NCI-H1436 treated with DMSO at 0.1 percent for 48 hours (cell line): Measurements from ENCODE around the gene MAB21L3.

Experiments used
- DNase-seq: peaks from one replicate; lab custom pipeline; 2025; lab: John Stamatoyannopoulos, UW

Gene MAB21L3

DNA sequence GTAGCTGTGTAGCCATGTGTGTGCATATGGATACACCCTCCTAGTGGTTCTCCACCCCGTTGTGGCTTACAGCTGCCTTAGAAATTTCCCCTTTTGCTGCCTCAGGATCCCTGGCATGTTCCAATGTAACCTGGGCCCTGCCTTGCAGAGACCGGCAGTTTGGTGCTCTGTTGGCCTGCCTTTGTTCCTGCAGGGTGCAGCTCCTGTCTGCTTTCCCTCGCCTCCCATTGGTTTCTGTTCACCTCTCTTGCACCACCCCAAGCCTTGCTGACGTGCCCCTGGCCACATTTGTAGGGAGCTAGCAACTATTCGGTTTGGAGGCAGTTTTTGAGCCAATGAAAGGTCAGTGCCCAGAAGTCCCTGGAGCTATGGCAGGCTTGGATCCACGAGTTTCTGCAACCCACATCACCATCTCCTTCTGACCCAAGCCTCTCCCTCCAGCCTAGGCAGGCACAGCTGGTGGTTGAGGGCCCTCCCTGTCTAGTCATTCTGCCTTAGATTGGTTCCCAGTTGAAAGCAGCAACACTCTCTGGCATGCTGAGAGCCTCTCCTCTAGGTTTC is 54.9 kb downstream of the MAB21L3 start:
- no peak for DNase-seq

DNA sequence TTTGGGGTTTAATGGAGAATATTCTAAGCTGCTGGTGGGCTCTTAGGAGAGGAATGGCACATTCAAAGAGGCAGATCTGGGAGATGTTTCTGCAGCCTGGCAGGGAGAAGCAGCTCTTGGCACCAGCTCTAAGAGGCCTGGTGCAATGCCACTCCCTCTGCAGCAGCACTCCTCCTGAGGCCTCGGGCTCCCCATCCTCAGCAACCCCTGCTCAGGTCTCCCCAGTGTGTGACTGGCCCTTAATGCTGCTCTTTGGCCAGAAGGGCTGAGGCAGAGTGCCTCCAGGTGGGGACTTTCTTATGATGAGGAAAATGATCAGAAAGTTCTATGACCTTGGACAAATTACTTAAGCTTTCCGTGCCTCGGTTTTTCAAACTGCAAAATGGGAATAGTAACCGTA is 55.5 kb downstream of the MAB21L3 start:
- no peak for DNase-seq

DNA sequence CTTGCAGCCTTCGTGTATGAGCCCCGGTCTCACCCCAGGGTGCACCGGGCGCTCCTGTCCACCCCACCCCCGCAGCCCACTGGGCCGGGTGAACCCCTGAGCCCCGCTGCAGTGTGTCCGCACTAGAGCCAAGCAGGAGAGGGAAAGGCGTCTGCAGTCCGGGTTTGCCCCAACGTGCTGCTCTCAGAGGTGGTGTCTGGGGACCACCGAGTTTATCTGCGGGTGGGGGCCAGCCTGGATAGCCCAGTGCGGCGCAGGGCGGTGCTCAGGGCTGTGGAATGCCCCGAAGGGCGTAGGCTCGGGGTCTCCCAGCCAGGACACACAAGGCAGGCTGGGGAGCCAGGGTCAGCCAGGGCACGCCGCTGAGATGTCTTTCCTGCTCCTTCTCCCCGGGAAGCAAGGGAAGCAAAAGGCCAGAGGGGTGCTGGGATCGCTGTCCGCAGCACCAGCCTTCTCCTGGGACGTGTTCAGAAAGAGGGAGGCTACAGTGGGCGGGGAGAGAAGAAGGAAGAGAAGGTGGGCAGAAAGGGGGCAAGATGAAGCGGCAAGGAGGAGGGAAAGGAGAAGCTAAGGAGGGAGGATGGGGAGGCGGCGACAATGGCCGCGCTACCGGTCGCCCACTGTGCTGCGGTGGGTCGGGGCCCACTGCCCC is 56.6 kb downstream of the MAB21L3 start:
- no peak for DNase-seq

DNA sequence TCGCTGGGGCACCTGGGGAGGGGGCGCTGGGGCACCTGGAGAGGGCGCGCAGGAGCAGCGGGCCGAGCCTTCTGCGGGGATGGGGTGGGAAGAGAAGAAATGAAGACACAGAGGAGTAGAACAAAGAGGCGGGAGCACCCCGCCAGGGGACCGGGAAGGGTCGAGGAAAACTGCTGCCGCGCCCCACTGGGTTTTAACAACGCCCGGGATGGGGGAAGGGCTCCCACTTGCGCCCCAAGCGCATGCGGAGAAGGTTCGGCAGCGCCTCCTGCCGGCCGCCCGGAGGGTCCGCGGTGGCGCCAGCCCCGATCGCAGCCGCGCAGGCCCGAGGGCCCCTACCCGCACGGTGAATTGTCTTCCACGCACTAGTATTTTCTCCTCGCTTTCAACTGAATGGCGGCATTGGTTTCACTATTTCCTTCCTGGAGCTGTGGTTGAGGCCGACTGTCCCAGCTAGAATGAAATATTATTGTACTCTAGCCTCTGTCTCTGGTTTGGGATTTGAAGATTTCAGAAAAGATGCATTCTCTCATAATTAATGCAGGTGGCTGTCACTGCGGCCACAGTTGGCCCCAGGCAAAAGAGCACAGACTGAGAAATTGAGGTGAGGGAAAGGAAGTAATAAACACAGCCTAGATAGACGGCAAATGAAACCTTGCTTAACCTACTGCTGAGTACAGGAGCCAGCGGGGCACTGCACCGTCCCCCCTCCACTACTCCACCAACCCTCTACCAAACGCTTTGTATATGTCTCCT is 57.3 kb downstream of the MAB21L3 start:
- no peak for DNase-seq

DNA sequence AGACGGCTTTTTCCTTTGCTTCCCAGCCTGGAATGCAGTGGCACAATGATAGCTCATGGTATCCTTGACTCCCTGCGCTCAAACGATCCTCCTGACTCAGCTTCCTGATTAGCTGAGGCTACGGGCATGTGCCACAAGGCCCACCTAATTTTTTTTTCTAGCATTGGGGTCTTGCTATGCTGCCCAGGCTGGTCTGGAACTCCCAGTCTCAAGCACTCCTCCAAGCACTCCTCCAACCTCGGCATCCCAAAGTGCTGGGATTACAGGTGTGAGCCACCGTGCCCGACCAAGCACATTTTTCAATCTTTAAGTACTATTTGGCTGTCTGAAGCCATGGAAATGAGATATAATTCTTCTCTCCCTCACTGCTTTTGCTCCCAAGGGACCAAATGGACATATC is 58.7 kb downstream of the MAB21L3 start:
- DNase-seq: no peak

DNA sequence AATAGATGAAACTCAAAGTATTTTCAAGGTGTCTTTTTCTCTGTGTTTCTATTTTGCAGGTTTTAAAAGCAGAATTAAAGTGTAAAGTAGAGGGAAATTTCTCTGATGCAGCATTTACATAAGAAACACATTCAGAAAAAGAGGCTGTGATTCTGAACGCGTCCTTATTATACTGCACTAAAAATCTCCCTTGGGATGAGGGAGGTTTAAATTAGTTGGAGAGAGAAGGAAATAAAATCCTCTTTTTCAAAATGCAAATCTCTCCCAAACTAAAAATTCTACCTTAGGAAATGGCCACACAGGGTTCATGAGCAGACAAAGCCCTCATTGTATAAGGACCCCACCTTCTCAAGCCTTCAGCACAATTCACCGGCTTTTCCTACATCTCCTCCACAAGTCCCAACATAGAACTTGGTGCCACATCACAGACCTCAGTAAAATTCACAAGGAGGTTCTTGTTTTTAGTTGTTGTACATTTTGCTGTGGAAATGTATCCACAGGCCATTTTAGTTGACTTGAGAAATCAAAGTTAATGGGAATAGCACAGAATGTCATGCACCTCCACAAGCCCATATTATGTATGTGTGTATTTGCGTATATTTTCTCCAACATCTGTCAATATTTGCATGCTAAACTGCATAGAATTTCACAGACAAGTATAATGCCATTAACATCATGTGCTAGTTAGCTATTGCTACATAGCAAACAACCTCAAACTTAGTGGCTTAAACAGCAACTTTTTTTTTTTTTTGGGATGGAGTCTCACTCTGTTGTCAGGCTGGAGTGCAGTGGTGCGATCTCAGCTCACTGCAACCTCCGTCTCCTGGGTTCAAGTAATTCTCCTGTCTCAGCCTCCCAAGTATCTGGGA is 59.8 kb downstream of the MAB21L3 start:
- DNase-seq: no peak

DNA sequence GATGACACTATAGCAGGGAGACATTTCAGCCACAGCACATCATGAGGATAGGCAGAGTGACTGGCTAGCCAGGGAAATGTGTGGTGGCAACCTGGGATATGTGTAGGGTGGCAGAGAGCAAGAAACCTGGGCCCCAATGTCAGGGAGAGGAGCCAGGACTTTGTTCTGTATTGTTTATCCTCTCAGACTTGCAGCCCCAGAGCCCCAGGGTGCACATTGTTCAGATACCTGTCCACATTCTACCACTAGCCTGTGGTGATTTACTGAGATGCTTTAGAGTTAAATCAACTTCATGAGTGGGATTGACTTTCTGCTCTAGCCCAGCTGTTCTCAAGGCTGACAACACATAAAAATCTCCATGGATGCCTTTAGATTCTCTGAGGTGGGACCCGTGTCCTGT is 61.5 kb downstream of the MAB21L3 start:
- no peak for DNase-seq

DNA sequence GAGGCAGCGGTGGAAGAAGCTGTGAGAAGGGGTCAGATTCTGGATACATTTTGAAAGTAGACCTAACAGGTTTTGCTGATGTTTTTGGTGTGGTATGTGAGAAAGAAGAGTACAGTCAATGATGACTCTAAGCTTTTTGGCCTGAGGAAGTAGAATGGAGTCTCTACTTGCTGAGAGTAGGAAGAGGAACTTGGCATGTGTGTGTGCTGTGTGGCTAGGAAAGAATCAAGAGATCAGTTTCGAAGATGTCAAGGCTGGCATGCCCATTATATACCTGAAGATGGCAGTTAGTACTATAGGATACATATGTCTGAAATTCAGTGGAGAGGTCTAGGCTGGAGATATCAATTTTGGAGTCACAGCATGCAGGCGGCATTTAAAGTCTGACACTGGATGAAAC is 64.4 kb downstream of the MAB21L3 start:
- DNase-seq: no peak

DNA sequence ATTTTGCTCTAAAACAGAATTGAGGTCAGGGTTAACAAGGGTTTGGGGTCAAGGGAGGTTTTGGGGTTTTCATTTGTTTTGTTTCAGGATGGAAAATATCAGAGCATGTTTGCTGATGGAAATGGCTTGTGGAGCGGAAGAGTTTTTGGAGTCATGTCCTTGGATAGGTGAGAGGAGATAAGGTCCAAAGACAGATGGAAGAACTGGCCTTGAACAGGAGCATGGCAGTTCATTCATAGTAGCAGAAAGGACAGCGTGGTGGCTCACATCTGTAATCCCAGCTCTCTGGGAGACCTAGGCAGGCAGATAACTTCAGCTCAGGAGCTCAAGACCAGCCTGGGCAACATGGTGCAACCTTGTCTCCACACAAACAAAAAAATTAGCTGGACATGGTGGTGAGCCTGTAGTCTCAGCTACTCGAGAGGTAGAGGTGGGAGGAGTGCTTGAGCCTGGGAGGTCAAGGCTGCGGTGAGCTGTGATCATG is 65.1 kb downstream of the MAB21L3 start:
- no peak for DNase-seq

DNA sequence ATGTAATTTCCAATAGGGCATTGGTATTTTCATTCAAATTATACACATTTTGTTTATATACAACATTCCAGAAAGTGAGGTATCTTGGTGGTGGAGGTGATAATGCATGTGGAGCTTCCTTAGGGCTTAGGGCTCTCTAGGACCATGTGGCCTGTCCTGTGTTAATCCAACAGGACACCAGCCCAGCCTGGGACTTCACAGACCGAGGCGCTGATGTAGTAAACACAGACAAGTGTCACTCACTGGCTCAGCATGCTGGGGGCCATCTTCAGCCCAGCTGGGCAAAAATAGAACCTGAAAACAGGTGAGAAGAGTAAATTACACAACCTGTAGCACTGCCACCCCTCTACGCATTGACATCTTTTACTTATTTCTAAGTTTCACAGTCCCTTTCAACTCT is 66.7 kb downstream of the MAB21L3 start:
- no peak for DNase-seq

DNA sequence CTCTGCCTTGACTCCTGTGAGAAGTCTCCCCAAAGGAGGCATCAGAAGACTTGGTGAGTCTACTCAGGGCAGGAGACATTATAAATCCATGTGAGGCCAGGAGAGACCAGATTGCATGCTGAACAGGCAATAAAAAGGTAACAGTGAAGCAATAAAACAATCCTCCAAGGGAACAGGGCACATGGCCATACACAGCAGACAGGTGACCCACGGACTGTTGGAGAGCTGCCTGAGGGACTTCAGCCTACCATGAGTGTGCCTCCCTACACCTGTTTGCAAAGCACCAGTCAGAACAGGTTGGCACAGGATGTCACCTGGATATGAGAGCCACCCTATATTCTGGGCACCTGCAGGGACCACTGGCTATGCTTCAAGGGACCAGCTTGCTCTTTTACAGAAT is 67.6 kb downstream of the MAB21L3 start:
- no peak for DNase-seq

DNA sequence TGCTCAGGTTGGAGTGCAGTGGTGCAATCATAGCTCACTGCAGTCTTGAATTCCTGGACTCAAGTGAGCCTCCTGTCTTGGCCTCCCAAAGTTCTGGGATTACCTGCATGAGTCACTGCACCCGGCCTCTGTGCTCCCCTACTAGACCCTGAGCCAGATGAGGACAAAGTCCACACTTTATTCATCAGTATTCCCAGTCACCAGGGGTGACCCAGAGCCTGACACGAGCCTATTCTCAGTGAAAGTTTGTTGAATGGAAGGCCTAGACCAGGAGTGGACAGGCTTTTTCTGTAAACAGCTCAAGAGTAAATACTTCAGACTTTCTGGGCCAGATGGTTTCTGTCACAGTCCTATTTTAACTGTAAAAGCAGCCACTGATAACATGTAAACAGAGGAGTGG is 68.2 kb downstream of the MAB21L3 start:
- no peak for DNase-seq

DNA sequence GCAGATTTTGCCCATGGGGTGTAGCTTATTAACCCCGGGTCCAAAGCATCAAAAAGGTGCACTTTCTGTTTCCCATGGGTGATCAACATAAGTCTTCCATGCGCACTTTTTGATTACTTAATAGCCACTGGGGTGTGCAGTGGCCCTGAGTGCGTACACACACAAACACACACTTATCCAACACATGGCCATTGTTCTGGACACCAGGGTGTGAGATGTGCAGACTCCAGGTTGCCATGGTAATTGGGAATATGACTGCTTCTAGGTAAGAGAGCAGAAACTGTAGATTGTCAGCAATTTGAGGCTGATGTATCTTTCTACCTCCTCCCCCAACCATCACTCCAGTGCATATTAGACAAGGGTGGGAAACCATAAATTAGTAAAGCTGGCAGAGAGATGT is 68.8 kb downstream of the MAB21L3 start:
- no peak for DNase-seq

DNA sequence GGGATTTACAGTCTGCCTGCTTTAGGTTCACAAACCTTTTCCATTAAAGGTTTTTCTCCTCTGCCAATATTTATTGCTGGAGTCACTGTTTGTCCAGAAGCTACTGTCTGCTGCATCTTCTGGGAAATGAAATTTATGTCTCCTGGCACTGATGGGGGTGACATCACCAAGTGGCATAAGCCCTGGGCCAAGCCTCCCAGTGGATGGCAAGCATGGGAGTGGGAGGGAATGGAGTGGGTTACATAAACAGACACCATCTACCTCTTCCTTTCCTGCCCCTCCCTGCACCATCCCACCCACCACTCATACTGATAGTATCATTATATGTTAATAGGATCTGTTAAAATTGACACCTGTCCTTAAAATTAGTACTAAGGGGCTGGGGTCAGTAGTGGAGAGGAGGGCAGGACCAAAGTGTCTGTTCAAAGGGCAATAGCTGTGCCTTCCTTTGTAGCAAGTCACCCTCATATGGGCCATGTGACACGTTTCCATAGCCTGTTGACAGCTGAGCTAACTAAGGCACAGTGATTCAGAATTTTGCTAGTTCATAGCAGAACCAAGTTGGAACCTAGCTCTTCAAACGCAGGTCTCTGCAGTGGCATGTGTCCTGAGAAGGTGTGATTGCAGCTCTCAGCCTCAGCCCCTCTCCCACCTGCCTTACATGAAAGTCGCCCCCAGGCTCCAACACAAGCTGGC is 71.0 kb downstream of the MAB21L3 start:
- DNase-seq: no peak
